PFSK-1 (cell line): Measurements from ENCODE around the gene STK16.

Source experiments
- FOXP2 ChIP-seq: optimal IDR thresholded peaks from 2 replicates; pipeline ENCODE3; 2011; ENCODE audit warnings: borderline replicate concordance, control low read depth, inconsistent platforms; ENCODE audit not compliant: insufficient read depth; ENCODE audit errors: extremely low read length, extremely low read depth
- POLR2AphosphoS5 ChIP-seq: IDR thresholded peaks from 2 replicates; pipeline ENCODE4 v1.6.1; 2012; ENCODE audit warnings: low read depth, mild to moderate bottlenecking, control low read depth, low read length, moderate library complexity
- SIN3A ChIP-seq: IDR thresholded peaks from 2 replicates; pipeline ENCODE4 v1.6.1; 2012; ENCODE audit warnings: mild to moderate bottlenecking, low read length, moderate library complexity, borderline replicate concordance; ENCODE audit not compliant: insufficient read depth
- TAF1 ChIP-seq: IDR thresholded peaks from 2 replicates; pipeline ENCODE4 v1.6.1; 2012; ENCODE audit warnings: low read length, control low read depth, borderline replicate concordance; ENCODE audit not compliant: insufficient read depth
- TF ChIP-seq, protein P1 (sequence below), 2 experiments: IDR thresholded peaks; 2 replicates each; pipeline versions ENCODE4 v1.6.1 to v1.8.0; 2011 to 2012; ENCODE audit warnings: low read depth in 2 of 2, low read length in 2 of 2, control low read depth in 1 of 2, inconsistent platforms in 1 of 2, mild to moderate bottlenecking in 1 of 2, moderate library complexity in 1 of 2; ENCODE audit not compliant: insufficient read depth in 1 of 2

STK16 gene

DNA sequence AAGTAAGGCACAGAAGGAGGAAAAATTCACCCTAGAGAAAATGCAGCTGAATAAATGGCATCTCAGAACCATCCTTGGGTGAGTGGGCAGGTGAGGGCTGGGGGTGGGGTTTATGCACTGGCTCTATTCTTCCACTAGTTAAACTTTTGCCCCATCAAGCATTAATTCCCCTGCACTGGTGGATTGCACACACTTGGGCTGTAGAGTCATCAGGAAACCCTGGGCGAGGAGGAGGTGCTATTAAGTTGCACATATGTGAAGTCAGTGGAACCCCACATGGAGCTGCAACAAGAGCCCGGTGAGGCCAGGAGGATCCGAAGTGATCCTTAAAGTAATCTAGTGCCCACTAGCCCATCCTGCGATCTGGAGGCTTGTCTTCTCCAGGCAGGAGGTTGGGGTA is 27.1 kb downstream of the STK16 start:
- TF ChIP-seq, protein P1, sequence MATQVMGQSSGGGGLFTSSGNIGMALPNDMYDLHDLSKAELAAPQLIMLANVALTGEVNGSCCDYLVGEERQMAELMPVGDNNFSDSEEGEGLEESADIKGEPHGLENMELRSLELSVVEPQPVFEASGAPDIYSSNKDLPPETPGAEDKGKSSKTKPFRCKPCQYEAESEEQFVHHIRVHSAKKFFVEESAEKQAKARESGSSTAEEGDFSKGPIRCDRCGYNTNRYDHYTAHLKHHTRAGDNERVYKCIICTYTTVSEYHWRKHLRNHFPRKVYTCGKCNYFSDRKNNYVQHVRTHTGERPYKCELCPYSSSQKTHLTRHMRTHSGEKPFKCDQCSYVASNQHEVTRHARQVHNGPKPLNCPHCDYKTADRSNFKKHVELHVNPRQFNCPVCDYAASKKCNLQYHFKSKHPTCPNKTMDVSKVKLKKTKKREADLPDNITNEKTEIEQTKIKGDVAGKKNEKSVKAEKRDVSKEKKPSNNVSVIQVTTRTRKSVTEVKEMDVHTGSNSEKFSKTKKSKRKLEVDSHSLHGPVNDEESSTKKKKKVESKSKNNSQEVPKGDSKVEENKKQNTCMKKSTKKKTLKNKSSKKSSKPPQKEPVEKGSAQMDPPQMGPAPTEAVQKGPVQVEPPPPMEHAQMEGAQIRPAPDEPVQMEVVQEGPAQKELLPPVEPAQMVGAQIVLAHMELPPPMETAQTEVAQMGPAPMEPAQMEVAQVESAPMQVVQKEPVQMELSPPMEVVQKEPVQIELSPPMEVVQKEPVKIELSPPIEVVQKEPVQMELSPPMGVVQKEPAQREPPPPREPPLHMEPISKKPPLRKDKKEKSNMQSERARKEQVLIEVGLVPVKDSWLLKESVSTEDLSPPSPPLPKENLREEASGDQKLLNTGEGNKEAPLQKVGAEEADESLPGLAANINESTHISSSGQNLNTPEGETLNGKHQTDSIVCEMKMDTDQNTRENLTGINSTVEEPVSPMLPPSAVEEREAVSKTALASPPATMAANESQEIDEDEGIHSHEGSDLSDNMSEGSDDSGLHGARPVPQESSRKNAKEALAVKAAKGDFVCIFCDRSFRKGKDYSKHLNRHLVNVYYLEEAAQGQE (IDR thresholded peaks at IDR 0.05; ENCODE audit: insufficient read depth in 1 of 2, low read depth in 2 of 2, low read length in 2 of 2) = no peak
- TF ChIP-seq POLR2AphosphoS5 (no peak), FOXP2 (no peak), TAF1 (no peak), SIN3A (no peak)

DNA sequence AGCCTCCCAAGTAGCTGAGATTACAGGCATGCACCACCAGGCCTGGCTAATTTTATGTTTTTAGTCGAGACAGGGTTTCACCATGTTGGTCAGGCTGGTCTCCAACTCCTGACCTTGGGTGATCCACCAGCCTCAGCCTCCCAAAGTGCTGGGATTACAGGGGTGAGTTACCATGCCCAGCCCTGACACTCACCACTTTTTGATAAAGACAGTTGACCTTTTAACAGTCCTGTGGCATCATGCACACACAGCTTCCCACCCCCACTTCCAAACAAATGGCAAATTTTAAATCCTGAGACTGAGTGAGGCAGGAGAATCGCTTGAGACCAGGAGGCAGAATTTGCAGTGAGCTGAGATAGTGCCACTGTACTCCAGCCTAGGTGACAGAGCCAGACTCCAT is 27.7 kb downstream of the STK16 start:
- TF ChIP-seq TAF1 (no peak), SIN3A (no peak)
- TF ChIP-seq, protein P1 (IDR thresholded peaks at IDR 0.05; ENCODE audit: insufficient read depth in 1 of 2, low read depth in 2 of 2, low read length in 2 of 2) = no peak

DNA sequence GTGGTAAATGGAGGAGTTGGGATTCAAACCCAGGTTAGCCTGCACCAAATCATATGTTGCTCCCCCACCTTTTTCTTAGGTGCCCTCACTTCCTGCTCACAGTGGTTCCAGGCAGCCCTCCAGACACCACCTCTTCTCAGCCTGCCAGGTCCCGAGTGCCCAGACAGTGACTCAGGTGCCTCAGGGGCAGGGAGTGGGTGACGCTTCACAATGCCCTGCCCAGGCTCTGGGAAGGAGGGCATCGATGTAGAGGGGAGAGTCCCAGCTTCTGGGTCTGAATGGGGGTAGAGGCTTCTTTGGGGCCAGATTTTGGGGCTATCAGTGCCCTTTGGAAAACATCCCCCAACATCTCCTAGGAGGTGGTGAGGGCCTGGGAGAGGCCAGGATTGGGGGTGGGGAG is 28.7 kb downstream of the STK16 start:
- TF ChIP-seq FOXP2 (no peak), TAF1 (no peak), POLR2AphosphoS5 (no peak), SIN3A (no peak)
- TF ChIP-seq, protein P1 (IDR thresholded peaks at IDR 0.05; ENCODE audit: insufficient read depth in 1 of 2, low read depth in 2 of 2, low read length in 2 of 2) = no peak

DNA sequence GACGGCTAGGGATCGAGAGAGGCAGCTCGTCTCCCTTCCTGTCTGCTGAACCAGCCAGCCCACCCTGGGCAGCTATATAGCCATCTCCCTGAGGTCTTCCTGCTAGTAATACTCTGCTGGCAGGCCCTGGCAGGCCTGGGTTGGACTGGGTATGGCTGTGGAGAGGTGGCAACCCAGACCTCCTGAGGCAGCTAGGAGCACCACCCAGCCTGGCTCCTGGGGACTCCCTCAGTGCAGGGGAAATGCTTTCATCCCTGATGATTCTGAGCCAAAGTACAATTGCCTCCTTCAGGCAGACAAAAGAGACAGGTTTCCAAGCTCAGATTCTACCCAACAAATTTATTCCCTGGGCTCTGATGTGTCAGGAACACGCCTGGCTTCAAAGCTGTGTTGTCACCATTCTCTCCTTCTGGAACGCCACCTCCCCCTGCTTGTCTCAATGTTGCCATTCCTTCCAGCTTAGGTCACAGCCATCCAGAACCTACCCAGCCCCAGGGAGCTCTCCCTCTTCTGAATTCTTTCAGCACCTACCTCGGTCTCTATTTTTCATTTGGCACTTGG is 29.2 kb downstream of the STK16 start:
- TF ChIP-seq TAF1 = no peak
- TF ChIP-seq, protein P1 (IDR thresholded peaks at IDR 0.05; ENCODE audit: insufficient read depth in 1 of 2, low read depth in 2 of 2, low read length in 2 of 2) = no peak
- no peak for TF ChIP-seq POLR2AphosphoS5
- no peak for TF ChIP-seq SIN3A
- TF ChIP-seq FOXP2 = no peak

DNA sequence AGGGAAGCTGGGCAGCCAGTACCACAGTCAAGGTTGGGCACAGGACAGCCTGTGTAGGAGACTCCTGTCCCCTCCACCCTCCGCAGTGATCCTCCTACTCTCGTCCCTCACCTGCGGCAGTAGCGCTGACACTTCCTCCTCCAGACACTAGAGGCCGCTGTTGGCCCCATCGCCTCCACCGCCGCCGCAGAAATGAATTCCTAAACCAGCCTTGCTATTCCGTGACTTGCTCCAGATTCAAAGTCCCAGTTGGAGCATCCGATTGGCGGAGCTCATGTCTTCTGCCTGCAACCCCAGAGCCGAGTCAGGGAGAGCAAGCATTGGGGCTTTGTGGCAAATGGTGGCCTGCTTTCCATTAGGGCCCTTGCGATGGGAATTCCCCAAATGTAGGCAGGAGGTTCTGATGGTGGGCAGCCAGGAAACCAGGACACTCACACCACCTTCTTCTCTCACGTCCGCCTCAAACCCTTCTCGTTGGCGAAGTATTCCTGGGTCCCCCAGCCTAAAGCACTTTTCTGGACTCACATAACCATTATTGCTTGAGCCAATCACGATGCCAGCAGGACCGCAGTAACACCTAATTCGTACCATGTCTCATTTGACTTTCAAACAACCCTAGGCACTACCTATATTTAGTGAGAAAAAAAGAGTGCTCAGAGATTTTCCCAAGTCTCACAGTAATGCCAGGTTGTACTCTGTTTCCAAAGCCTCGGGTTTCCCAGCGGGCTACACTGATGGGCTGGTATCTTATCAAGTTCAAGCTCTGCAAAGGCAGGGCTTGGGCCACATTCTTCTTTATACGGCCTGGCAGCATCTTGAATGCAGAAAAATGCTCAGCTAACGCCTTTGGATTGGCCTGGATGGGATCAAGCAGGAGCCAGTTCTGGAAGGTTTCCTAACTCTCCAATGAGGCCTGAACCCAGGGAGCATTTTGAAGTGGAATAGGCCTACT is 32.7 kb downstream of the STK16 start:
- TF ChIP-seq TAF1 (peak; percentile 44; the same call in 1 of the 2 replicates), FOXP2 (no peak)
- TF ChIP-seq, protein P1 (IDR thresholded peaks at IDR 0.05; ENCODE audit: insufficient read depth in 1 of 2, low read depth in 2 of 2, low read length in 2 of 2) = 0 out of 4 replicates have a peak, but pooled peaks of 1 of the 2 experiments have one; percentile 17
